Measurements from ENCODE around the gene BBS5. TPM values are rescaled to one million over a fixed set of nuclear protein-coding genes. Genes with fewer than 3 reads are reported as not detected.
"Not testable (repeated sequence)": the region's sequence is repeated elsewhere in the genome, so short reads cannot be mapped to it uniquely, and the experiment has no call there.

BBS5 gene
- total RNA-seq, 1 donor from 2014 or later = 10.1 TPM

DNA sequence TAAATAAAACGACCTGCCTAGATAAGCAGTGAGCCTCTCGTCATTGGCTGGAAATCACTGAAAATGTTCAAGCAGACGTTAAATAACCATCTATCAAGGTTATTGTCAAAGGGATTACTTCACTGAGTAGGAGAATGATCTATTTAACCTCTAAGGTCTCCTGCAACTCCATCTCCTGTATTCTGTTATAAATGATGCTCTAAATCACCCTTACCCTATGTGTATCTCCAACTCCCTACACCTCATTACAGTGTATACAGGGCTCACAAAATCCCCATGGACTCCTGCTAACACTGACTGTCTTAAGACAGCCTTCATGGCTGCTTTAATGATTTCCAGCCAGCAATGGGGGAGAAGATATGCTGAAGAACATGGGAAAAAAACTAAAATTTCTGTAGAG, 31.0 kb upstream of the BBS5 start:
- Mint-ChIP-seq H3K4me3 (no peak overlapping the region), H3K4me1 (no peaks in the 10 kb centered on the region), H3K9me3 (peaks cover 4% of the 10 kb centered on the region), H3K27ac (ENCODE audit: unreplicated experiment) (no peak overlapping the region), H3K36me3 (ENCODE audit: low read depth) (no peaks in the 10 kb centered on the region), H3K27me3 (ENCODE audit: low read depth) (no peaks in the 10 kb centered on the region)
- TF ChIP-seq, protein P1, sequence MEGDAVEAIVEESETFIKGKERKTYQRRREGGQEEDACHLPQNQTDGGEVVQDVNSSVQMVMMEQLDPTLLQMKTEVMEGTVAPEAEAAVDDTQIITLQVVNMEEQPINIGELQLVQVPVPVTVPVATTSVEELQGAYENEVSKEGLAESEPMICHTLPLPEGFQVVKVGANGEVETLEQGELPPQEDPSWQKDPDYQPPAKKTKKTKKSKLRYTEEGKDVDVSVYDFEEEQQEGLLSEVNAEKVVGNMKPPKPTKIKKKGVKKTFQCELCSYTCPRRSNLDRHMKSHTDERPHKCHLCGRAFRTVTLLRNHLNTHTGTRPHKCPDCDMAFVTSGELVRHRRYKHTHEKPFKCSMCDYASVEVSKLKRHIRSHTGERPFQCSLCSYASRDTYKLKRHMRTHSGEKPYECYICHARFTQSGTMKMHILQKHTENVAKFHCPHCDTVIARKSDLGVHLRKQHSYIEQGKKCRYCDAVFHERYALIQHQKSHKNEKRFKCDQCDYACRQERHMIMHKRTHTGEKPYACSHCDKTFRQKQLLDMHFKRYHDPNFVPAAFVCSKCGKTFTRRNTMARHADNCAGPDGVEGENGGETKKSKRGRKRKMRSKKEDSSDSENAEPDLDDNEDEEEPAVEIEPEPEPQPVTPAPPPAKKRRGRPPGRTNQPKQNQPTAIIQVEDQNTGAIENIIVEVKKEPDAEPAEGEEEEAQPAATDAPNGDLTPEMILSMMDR (conservative IDR thresholded peaks at IDR 0.05) = no peak
- DNase-seq (ENCODE audit: low read depth, low spot score) = no peak

DNA sequence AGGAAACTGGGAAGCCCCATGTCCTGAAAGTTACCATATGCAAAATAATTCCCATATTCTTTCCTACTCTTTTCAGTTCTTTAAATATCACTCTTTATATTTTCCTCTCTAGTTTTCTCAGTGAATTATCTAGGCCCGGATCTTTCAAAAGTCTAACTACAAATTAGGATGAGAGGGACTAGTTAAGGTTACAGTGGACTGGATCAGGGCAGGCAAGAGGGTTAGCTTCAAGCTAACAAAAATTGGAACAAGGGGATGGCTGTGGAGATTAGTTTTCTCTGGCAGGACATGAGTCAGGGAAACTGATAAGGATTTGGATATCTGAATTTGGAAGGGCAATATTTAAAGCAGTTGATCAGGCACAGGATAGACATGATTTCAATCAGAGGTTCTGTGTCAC, 30.4 kb upstream of the BBS5 start:
- DNase-seq (ENCODE audit: low read depth, low spot score) = no peak
- Mint-ChIP-seq H3K27me3 (ENCODE audit: low read depth) (no peaks in the 10 kb centered on the region), H3K36me3 (ENCODE audit: low read depth) (no peaks in the 10 kb centered on the region), H3K4me1 (no peaks in the 10 kb centered on the region), H3K9me3 (peaks cover 8% of the 10 kb centered on the region), H3K27ac (ENCODE audit: unreplicated experiment) (no peak overlapping the region), H3K4me3 (no peak overlapping the region)
- TF ChIP-seq, protein P1 (conservative IDR thresholded peaks at IDR 0.05) = no peak

DNA sequence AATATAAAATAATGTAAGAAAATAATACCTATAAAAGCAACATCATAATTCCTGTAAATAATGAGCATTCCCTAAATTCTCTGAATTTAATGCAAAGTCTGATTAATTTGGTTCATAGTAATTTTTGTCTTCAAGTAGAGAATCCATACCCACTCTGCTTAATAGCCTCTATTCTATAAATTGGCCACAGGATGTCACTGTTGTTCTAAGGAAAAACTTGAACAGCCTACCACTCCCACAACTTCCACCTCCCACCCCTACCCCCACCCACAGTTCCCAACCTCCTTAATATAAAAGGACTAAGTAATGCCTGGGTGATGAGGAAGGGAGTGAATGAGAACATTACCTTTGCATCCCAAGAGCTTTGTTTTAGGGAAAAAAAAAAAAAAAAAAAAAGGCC, 27.2 kb upstream of the BBS5 start:
- no peaks in the 10 kb centered on the region for H3K36me3 Mint-ChIP-seq (ENCODE audit: low read depth)
- H3K4me3 Mint-ChIP-seq = no peak overlapping the region
- H3K27ac Mint-ChIP-seq (ENCODE audit: unreplicated experiment) = no peak overlapping the region
- peaks cover 7% of the 10 kb centered on the region for H3K9me3 Mint-ChIP-seq
- no peak for DNase-seq (ENCODE audit: low read depth, low spot score)
- no peaks in the 10 kb centered on the region for H3K27me3 Mint-ChIP-seq (ENCODE audit: low read depth)
- TF ChIP-seq, protein P1 (conservative IDR thresholded peaks at IDR 0.05) = peak; percentile 77
- no peaks in the 10 kb centered on the region for H3K4me1 Mint-ChIP-seq

DNA sequence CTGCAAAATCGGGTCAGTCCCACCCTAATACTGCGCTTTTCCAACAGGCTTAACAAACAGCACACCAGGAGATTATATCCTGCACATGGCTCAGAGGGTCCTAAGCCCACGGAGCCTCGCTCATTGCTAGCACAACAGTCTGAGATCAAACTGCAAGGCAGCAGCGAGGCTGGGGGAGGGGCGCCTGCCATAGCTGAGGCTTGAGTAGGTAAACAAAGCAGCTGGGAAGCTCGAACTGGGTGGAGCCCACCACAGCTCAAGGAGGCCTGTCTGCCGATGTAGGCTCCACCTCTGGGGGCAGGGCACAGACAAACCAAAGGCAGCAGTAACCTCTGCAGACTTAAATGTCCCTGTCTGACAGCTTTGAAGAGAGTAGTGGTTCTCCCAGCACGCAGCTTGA, 26.2 kb upstream of the BBS5 start:
- H3K4me1 Mint-ChIP-seq; DNase-seq (ENCODE audit: low read depth, low spot score); H3K4me3 Mint-ChIP-seq; H3K9me3 Mint-ChIP-seq; H3K36me3 Mint-ChIP-seq (ENCODE audit: low read depth); H3K27me3 Mint-ChIP-seq (ENCODE audit: low read depth); H3K27ac Mint-ChIP-seq (ENCODE audit: unreplicated experiment): not testable (repeated sequence)

DNA sequence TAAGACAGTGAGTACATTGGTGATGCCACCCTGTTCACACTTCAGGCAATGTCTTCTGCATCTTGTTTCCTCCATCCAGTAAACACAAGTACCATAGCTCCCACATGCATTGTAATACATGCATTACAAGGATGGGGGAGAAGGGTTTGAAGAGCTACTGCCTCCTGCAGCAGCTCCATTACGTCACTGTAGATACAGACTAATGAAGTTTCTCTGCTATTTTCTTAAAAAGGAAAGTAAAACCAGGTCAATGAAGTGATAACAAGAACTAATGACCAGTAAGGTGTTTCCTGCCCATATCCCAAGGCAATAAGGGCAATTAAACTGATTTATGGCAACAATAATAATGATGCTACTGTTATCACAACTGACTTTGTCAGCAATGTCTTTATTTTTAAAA, 18.2 kb upstream of the BBS5 start:
- no peaks in the 10 kb centered on the region for H3K4me1 Mint-ChIP-seq
- H3K9me3 Mint-ChIP-seq = no peaks in the 10 kb centered on the region
- peaks cover 2% of the 10 kb centered on the region for H3K36me3 Mint-ChIP-seq (ENCODE audit: low read depth)
- no peak for DNase-seq (ENCODE audit: low read depth, low spot score)
- TF ChIP-seq, protein P1 (conservative IDR thresholded peaks at IDR 0.05) = no peak
- peaks cover 2% of the 10 kb centered on the region for H3K27me3 Mint-ChIP-seq (ENCODE audit: low read depth)
- no peak overlapping the region for H3K27ac Mint-ChIP-seq (ENCODE audit: unreplicated experiment)
- no peak overlapping the region for H3K4me3 Mint-ChIP-seq

DNA sequence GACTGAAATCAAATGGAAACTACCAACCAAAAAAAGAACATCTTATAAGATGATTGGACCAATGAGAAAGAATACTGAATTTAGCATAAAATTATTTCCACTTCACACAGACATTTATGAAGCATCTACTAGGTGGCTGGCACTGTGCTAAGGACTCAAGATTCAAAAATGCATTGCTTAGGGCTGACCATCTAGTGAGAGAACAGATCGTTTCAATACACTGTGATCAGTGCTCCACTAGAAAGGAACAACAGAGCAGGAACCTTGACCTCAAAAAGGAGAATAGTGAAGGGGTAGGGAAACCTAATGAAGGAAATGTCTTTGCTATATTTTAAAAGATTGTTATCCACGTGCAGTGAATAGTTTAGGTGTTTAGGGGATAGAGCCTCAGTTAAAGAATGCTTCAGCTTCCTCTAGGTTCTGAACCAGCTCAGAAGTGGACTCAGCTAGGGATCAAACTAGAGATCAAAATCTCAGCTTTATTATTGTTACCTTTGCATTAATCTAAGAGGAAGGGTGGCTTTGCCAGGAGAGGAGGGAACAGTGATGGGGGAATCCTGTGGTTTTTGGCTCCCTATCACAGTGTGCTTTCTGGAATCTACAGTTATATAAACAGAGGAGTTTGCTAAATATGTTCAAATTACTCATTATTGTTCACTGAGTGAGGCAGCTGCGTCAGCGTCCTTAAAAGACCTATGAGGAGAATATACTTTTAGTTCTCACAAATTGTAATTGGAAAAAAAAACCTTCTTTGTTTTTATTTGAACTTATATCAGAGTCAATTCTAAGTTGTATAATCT, 16.2 kb upstream of the BBS5 start:
- H3K4me1 Mint-ChIP-seq = no peaks in the 10 kb centered on the region
- H3K36me3 Mint-ChIP-seq (ENCODE audit: low read depth) = no peaks in the 10 kb centered on the region
- no peak for DNase-seq (ENCODE audit: low read depth, low spot score)
- peaks cover 2% of the 10 kb centered on the region for H3K27me3 Mint-ChIP-seq (ENCODE audit: low read depth)
- H3K4me3 Mint-ChIP-seq = no peak overlapping the region
- TF ChIP-seq, protein P1 (conservative IDR thresholded peaks at IDR 0.05) = no peak
- H3K27ac Mint-ChIP-seq (ENCODE audit: unreplicated experiment) = no peak overlapping the region
- H3K9me3 Mint-ChIP-seq = no peaks in the 10 kb centered on the region
